HG02759 (cell line): ENCODE measurements around the gene TXNL4B.

ENCODE experiments used
- ATAC-seq: cut with Tn5 transposase; IDR thresholded peaks from one replicate; pipeline ENCODE4 v1.9.1; 2021; ENCODE audit warnings: mild to moderate bottlenecking, moderate library complexity; ENCODE audit not compliant: unreplicated experiment

The TXNL4B gene

DNA sequence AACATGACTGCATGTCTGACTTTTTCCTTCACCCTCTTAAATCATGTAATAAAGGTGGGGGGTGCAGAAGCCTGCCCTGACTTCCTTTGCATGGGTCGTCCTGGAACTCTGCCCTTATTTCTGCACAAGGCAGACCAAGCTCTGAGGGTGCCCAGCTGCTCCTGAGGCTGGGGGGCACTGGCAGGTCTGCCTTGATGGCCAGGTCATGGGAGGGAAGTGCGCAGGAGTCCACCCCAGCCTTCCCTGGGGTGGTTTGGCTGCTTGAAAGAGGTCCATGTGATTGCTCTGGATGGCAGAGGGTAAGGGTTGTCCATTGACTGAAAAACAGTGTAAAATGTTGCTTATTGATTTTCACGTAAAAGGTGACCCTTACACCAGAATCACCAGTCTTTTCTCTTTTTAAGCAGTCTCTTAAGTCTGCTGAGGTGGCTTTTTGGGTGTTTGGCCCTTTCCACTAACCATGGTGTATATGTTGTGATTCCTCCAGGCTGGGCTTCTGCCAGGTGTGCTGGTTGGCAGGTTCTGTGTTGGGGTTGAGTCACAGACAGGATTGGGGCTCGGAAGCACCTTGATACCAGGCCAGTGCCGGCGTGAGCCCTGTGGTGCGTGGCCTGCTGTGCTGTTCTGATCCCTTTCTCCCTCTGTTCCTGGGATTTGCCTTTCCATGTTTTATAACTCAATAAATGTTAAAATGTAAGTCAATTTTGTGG lies 19.6 kb upstream of the TXNL4B start:
- ATAC-seq: no peak

DNA sequence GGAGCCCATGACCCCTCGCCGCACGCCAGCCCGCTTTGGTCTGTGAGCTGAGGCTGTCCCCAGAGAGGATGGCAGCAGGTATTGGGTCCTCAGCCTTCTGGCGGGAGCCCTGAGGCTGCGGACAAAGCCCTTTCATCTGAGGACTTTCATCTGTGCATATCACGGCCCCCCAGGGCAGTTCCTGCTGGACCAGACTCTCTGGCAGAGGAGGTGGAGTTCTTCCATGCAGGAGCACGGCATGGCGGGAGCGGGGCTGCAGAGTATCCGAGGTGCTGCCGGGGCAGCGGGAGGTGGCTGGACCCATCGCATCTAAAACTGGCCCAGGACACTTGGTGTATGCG lies 19.0 kb upstream of the TXNL4B start:
- ATAC-seq: no peak

DNA sequence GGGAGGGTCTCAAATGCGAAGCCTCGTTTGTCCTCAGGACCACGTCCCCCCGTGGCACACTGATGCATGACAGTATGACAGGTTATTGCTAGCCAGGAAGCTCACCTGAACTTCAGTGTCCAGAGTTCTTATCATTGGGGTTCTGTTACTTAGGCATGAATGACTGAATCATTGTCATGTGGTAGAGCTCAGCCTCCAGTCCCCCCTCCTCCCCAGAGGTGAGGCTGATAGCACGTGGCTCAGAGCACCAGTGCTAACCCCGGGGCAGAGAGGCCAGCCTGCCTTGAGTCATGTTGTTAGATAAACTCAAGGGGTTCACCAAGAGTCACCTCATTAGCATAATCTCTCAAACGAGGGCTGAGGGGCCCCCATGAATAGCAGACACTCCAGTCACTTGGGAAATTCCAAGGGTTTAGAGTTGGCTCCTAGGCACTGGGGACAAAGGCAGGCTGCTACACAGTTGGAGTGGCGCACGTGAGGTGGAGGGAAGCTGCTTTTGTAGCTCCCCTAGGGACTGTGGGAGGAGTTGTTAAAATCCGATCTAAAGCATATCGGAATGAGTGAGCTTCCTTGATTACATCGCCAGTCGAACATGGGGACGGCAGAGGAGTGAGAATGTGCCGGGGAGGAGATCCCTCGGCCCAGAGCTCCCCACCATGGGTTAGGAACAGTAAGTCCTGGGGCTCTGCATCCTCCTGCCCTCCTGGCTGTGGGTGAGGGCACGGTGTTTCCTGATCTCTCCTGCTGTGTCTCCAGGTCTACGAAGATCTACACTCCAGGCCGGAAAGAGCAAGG lies 18.4 kb upstream of the TXNL4B start:
- ATAC-seq: no peak

DNA sequence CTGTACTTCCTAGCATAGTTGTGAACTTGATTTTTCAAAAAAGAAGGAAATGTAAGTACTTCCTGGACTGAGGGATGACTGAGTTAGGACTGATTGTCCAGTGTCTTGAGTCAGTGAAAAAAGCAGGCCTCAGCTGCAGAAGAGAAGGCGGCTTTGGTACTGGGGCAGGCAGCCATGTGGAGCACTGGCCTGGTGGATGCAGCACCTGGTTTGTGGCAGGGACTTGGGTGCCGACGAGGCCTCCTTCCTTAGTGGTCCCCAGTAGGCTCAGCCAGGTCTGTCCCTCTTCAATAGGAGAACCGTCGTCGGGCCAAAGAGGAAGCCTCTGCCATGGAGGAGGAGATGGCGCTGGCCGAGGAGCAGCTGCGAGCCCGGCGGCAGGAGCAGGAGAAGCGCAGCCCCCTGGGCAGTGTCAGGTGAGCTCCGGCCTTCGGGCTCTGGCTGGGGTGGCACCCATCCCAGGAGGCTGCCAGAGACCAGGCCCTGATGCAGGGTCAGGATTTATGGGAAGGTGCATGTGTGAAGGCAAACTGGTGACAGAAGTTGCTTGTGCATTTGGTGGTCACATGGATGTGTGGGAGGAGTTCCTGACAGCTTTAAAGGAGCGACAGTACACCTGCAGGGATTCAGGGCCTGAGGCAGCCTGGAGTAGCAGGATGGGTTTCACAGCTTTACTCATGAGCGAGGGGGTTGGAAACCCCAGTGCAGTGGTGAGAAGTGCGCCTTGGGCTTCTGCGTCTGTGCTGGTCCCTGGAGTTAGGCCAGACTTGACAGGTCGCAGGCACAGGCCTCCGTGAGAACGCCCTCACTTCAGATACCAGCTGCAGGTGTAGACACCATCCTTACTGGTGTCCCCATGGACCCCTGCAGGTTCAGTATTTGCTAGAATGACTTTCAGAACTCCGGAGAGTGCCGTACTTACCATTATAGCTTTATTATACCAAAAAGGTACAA lies 17.5 kb upstream of the TXNL4B start:
- no peak for ATAC-seq

DNA sequence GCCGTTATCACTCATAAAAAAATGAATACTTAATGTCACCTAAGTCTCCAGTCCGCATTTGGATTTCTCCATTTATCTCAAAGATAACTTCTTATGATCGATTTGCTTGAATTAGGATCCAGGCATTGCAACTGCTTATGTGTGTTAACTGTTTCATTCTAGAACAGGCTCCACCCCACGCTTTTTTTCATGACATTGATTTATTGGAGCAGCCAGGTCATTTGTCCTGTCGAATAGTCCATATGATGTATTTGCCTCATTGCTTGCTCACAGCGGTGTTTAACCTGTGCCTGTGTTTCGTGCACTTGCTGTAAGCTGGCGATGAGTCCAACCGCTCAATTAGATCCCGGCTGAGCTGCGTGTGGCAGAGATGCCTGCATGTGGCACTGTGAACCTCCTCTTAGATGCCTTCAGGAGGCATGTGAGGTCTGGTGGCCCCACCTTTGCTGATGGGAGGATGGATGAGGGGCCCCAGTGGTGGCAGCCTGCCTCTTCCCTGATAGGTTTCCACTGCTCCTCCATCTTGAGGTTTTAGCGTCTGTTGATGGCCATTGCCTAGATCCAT lies 16.6 kb upstream of the TXNL4B start:
- no peak for ATAC-seq

DNA sequence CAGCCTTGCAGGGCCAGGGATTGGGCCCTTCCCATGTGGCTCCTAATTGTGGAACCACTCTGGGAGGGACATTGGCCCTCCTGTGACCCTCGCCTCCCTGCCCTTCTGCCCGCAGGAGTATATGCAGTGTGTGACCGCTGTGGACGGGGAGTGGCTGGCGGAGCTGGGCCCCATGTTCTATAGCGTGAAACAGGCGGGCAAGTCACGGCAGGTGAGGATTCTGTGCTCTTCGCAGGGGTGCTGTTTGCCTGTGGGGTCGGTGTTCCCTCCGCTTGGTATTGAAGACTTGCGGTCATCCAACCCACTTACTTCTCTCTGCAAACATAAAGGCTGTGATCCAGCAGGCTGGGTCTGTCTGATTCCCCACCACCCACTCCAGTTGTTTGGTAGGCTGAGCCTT lies 15.9 kb upstream of the TXNL4B start:
- ATAC-seq: no peak

DNA sequence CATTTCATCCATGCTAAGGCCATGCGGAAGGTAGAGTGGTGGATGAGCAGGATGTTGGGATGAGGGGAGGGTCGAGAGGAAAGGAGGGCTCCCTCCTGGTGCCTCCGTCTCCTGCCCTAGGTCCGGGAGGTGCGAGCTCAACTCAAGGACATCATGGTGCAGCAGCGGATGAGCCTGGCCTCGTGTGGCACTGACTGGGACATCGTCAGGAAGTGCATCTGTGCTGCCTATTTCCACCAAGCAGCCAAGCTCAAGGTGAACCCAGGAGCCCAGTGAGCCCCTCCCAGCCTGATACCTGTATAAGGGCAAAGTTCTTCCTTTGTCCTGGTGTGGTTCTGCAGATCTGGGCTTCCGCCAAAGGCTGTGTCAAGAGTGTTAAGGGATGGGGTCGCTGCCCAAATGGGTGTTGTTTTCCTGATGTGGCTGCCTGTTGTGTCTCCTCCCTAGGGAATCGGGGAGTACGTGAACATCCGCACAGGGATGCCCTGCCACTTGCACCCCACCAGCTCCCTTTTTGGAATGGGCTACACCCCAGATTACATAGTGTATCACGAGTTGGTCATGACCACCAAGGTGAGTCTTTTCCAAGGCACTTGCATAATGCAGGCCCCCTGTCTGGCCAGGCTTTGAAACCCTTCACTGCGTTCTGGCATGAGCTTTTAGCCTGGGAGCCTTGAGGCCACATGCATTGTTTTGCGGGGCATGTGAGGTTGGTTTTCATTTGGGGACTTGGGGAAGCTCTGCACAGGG lies 15.1 kb upstream of the TXNL4B start:
- ATAC-seq: no peak

DNA sequence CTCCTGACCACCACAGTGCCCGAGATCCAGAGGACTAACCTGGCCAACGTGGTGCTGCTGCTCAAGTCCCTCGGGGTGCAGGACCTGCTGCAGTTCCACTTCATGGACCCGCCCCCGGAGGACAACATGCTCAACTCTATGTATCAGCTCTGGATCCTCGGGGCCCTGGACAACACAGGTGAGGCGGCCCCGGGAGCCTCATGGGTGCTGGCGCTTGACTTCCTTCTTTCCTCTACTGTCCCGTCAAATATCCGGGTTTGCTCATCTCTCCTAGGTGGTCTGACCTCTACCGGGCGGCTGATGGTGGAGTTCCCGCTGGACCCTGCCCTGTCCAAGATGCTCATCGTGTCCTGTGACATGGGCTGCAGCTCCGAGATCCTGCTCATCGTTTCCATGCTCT lies 14.0 kb upstream of the TXNL4B start:
- no peak for ATAC-seq

DNA sequence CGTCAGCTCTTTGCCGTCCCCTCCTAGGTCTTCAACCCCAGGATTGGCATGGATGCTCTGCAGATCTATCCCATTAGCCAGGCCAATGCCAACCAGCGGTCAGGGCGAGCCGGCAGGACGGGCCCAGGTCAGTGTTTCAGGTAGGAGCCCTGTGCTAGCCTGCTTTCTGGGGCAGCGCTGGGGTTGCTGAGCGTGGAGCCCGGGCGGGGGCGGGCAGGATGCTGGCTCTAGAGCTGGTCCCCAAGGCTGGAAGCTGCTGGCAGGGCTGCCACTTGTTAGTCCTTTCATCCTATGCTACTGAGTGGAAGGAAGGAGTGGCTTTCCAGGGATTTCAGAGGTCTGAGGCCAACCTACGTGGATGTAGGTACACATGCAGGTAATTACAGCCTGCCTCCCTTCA lies 12.6 kb upstream of the TXNL4B start:
- ATAC-seq: no peak

DNA sequence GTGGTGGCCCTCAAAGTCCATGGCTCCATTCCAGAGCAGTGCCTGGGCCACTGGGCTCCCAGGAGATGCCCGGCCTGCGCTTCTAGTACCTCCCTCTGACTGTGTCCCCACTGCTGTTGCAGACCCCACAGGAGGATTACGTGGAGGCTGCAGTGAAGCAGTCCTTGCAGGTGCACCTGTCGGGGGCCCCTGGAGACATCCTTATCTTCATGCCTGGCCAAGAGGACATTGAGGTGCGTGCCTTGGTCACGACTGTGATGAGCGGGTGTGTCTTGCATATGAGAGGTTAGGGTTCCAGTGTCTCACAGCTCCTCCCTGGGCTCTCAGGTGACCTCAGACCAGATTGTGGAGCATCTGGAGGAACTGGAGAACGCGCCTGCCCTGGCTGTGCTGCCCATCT lies 11.5 kb upstream of the TXNL4B start:
- ATAC-seq: no peak

DNA sequence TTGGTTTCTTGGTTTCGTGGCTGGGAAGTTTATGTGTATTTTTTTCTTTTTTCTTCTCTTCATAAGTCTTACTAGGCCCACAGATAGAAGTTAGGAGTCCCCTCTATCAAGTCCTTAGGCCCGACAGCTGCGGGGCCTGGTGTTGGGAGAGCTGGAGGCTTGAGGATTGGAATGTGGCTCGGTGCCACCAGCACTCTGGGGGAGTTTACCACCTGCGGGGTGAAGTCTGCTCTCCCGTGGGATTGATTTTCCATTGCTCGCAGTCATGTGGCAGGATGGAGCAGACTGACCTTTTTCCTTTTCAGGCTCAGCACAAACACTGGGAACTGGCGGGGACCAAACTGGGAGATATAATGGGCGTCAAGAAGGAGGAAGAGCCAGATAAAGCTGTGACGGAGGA lies 7.8 kb upstream of the TXNL4B start:
- no peak for ATAC-seq

DNA sequence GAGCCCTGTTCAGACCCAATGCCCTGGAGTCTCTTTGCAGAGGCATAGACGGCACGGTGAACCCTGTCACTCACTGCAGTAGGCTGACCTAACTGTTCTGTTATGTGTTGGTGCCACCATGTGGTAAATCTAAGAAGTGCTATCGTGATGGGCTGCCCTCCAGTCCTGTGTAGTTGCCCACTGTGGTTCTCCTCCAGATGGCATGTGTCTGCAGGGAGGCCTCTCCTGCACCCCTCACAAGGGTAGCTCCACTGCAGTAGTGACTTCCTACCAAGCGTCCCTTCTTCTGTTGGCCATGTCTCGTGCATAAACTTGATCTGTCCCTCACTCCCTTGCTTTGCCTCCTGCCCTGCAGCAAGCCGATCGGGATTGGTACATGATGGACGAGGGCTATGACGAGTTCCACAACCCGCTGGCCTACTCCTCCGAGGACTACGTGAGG lies 6.0 kb upstream of the TXNL4B start:
- ATAC-seq: peak; percentile 92

DNA sequence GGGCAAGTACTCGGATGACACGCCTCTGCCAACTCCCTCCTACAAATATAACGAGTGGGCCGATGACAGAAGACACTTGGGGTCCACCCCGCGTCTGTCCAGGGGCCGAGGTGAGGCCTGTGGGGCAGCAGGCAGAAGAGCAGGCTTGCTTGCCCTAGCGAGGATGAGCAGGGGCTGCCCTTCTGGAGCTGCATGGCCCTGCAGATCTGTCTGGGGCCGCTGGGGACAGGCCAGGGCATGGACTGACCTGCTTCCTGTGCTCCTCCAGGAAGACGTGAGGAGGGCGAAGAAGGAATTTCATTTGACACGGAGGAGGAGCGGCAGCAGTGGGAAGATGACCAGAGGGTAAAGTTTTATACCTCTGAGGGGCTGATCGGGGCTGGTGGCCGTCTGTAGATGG lies 5.5 kb upstream of the TXNL4B start:
- ATAC-seq: no peak

DNA sequence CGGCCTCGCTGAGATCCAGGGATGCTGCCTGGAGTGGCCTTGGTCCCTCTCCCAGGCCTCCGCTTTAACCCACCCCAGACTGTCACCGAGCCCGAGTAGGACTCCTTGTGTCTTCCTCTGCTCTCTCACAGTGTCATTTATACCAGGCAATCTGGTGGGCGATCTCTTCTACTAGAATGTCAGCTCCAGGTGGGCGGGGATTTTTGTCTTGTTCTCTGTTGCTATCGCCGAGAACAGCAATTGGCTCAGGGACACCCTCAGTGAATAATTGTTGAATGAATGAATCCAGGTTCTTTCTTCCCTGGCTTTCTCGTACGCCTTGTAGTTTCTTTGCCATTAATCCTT lies 818 bp upstream of the TXNL4B start:
- ATAC-seq: no peak

DNA sequence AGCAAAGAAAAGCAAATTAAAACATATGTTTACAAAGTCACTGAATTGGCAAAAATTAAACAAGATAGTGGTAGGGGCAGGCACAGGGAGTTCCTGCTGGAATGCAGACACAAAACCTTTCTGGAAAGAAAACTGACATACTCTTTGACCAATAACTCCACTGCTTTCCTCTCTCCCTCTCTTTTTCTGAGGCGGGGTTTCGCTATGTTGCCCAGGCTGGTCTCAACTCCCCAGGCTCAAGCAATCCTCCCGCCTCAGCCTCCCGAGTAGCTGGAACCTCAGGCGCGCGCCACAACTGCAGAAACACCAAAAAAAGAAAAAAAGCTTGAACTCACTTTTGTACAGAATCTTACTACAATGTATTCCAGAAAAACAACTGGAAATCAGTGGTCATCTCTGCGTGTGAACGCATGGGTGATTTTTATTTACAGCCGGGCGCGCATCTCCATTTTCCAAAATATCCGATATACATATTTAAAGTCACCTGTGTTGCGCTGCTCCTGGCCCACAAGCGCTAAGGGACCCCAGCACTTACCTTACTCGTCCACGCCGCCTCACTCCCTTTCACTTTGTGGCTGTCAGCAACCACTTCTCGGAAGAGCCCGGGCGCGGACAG lies 480 bp downstream of the TXNL4B start:
- ATAC-seq: no peak

DNA sequence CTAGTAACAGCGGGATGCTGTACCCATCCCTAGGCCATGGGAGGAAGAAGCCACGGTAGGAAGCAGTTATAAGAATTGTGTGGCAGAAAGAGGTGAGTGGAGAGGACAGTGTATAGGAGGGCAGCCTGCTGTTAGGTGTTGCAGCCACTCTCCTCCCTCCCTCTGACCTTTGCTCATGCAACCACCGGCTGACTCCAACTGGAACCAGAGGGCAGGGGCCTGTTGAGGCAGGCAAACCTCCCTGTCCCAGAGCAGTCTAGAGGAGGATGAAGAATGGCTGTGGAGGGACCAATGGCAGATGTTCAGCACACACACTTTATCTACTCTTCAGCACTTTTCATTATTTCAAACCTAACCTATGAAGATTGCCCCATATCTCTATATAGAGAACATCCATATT lies 2.2 kb downstream of the TXNL4B start:
- ATAC-seq: no peak

DNA sequence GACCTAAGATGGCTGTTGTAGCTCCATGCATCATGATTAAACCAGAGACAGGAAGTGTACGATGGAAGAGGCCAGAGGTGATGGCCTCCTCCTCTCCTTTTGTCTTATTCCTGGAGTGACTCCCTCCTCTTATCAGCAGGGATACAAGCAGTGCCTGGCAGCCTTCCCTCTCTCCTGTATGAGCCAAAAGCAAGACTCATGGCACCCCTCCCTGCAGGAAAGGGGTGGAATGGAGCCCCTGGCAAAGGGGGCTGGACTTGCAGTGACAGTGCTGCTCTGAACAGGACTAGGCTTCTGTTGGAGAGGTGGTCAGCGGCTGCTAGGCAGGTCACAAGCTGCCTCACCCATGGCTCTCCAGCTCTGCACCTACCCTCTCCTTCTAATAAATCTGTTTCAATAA lies 8.4 kb downstream of the TXNL4B start:
- ATAC-seq: no peak

DNA sequence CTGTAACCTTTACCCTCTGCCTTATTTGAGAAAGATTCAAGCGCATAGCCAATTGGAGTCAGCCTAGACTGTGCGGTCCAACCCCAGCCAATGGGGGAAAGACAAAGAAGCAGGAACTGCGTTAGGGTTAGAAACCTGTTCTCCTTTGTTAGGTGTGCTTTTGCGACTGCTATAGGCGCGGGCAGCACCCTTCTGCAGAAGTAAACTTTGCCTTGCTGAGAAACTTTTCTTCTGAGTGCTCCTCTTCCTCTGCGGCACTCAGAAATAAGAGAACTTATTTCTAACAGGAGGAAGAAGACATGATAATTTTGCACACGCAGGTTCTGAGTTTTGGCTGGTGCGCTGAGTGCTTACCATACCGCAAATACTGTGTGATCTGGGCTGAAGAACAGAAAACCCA lies 9.0 kb downstream of the TXNL4B start:
- ATAC-seq: no peak

DNA sequence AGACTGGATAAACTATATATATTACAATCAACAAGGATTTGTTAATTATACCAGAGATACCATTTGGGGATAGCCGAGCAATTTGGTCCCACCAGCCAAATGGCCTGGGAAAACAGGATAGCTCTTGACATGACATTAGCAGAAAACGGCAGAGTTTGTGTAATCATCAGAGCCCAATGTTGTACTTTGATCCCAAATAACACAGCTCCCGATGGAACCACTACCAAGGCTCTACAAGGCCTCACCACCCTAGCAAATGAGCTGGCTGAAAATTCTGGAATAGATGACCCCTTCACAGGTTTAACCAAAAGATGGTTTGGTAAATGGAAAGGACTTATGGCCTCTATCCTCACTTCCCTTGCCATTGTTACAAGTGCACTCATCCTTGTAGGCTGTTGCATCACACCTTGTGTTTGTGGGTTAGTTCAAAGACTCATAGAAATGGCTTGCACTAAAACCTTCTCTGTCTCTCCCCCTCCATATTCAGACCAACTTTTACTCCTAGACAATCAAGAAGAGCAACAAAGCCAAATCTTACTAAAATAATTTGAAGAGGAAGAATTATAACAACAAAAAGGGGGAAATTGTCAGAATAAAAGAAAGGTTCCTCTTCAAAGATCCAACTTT lies 9.5 kb downstream of the TXNL4B start:
- no peak for ATAC-seq
